Cardiac fibroblast (primary cell): Measurements from ENCODE around the gene C9orf152.

ENCODE experiments used
- DNase-seq, 2 donors: peaks; one replicate each; pipeline versions ENCODE4 v3.0.0 to v3.0.0-alpha.2; 2010; ENCODE audit warnings: low read depth in 2 of 2
- H3K4me3 ChIP-seq, 2 donors: replicated peaks in 1 of 2; 1 replicate in 1 of 2; 2 replicates in 1 of 2; pipeline ENCODE4 v1.5.1; 2011; ENCODE audit warnings: low read depth in 2 of 2, low read length in 2 of 2, mild to moderate bottlenecking in 2 of 2, moderate library complexity in 1 of 2
- TF ChIP-seq, protein P1 (sequence below): IDR thresholded peaks from one replicate; pipeline ENCODE4 v1.5.1; 2011; ENCODE audit warnings: low read depth, mild to moderate bottlenecking, low read length, inconsistent platforms

The C9orf152 gene

DNA sequence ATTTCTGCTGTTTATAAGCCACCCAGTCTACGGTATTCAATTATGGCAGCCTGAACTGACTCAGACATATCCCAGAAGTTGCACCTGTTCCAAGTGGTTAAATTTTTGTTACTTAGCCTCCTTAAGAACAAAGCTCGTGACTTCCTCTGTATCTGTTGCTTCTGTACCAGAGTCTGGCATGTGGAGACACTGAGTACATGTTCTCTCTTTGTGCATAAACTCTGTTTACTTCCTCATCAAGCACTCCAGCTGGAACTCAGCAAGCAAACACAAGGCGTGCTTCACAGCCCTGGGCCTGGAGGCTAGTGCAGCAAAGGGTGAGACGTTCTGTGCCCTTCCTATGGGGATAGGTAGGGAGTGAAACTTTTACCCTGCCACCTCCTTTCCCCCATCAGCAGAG, 19.0 kb downstream of the C9orf152 start:
- TF ChIP-seq, protein P1, sequence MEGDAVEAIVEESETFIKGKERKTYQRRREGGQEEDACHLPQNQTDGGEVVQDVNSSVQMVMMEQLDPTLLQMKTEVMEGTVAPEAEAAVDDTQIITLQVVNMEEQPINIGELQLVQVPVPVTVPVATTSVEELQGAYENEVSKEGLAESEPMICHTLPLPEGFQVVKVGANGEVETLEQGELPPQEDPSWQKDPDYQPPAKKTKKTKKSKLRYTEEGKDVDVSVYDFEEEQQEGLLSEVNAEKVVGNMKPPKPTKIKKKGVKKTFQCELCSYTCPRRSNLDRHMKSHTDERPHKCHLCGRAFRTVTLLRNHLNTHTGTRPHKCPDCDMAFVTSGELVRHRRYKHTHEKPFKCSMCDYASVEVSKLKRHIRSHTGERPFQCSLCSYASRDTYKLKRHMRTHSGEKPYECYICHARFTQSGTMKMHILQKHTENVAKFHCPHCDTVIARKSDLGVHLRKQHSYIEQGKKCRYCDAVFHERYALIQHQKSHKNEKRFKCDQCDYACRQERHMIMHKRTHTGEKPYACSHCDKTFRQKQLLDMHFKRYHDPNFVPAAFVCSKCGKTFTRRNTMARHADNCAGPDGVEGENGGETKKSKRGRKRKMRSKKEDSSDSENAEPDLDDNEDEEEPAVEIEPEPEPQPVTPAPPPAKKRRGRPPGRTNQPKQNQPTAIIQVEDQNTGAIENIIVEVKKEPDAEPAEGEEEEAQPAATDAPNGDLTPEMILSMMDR, result no peak

DNA sequence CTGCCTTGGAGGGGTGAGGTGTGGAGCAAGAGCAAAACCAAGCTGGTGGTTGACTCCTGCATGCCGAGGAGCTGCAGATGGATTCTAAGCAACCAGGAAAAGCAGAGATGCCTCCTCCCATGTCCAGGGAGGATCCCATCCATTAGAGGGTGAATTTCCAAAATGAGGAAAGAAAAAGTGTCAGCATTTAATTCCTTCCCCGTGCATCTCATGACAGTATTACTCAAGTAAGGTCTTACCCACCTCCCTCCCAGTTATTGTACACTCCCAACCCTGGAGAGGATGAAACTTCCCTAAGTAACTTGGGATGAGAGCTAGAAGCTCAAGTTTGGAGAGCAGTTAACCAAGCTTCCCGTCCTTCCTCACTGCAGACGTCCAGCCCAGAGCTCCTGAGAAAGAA, 19.9 kb downstream of the C9orf152 start:
- DNase-seq, result no peak
- TF ChIP-seq, protein P1, result no peak
- H3K4me3 ChIP-seq, result no peak overlapping the region

More for the DNA sequence above, 19.0 kb downstream of the C9orf152 start:
- DNase-seq, result no peak
- H3K4me3 ChIP-seq, result no peak overlapping the region

DNA sequence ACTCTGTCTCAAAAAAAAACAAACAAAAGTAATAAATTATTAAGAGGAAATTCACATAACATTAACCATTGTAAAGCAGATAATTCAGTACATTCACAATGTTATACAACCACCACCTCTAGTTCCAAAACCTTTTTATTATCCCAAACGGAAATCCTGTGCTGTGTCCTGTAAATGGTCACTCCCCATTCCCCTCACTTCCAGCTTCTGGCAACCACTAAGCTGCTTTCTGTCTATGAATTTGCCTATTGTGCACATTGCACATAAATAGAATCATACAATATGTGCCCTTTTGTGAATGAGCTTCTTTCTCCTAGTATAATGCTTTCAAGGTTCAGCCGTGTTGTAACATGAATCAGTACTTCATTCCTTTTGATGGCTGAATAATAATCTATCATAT, 20.8 kb downstream of the C9orf152 start:
- DNase-seq, result no peak
- TF ChIP-seq, protein P1, result no peak
- no peak overlapping the region for H3K4me3 ChIP-seq

DNA sequence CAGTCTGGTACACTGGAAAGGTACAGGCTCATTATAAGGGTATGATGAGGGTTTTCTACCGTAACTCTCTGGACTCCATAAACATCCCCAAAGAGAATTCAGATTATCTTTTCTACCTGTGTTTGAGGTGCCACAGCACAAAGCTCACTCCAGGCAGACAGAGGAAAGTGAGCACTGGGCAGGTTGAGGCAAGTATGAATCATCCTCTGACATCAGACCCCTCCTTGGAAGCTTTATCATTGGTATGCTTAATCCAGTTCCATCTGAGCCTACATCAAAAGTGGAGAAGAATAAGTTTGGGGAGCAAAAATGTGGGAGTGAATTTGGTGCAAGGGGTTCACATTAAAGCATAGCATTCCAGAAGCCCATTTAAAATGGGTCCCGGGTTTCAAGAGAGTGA, 21.7 kb downstream of the C9orf152 start:
- TF ChIP-seq, protein P1, result no peak
- DNase-seq, result no peak
- H3K4me3 ChIP-seq, result no peak overlapping the region

DNA sequence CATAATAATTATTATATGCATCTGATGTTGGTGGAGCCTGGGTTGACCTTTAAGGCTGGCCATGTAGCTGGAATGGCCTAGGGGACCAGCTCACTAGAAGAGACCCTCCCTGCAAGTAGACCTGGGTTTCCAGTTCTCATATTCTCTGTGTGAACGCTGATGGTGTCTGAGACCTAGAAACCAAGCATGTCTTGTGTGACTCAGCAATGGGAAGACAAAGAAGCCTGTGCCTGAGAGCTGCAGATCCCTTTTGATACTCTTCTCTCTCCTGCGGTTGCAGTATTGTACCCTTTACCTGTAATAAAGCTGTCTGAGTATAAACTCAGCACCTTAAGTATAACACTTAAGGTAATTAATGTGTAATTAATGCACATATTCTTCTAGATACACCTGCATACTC, 22.2 kb downstream of the C9orf152 start:
- no peak overlapping the region for H3K4me3 ChIP-seq
- TF ChIP-seq, protein P1, result no peak
- DNase-seq, result no peak

DNA sequence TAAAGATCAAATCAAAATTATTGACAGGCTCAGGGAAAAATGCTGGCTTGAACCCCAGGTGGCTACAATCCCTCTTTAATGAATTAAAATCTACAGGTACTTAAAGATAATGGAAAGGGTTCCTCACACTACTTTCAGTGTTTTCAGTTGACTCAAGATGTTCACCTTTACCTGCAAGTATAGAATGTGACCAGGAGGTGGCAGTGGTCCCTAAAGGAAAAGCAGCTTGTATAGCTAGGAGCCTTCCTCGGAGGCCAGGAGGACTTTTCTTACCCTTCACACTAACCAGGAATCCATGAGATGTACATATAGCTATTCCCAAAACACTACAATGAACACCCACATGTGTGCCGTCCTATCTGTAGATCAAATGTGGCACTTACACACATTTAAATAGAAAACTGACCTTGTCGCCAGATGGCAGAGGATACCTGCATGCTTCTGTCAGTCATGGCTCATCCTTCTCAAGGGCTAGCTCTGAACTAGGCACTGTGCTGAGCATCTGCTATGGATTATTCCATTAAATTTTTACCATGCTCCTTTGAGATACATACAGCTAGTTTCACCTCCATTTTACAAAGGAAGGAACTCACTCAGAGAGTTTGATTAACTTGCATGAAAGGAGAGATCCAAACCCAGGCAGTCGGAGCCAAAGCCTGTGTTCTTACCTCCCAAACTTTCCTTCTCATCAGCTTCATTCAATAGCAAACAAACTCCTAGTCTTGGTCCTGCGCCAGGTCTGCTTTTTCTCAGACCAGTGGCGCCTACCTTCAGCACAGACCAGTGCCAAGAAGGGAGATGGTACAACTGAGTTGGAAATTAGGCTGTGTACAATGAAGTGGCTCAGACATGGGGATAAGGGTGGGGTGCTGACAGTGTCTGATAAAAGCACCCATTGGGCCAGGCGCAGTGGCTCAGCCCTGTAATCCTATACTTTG, 24.5 kb downstream of the C9orf152 start:
- peak; percentile 83 to 87 for DNase-seq
- TF ChIP-seq, protein P1, result peak; percentile 68
- no peak overlapping the region for H3K4me3 ChIP-seq
